ENCODE data around the gene FAM83C.
A peak's percentile ranks its signal among the peaks of the same experiment; 100 is the strongest.
"Not testable (repeated sequence)": the region's sequence is repeated elsewhere in the genome, so short reads cannot be mapped to it uniquely, and the experiment has no call there.

FAM83C gene

DNA sequence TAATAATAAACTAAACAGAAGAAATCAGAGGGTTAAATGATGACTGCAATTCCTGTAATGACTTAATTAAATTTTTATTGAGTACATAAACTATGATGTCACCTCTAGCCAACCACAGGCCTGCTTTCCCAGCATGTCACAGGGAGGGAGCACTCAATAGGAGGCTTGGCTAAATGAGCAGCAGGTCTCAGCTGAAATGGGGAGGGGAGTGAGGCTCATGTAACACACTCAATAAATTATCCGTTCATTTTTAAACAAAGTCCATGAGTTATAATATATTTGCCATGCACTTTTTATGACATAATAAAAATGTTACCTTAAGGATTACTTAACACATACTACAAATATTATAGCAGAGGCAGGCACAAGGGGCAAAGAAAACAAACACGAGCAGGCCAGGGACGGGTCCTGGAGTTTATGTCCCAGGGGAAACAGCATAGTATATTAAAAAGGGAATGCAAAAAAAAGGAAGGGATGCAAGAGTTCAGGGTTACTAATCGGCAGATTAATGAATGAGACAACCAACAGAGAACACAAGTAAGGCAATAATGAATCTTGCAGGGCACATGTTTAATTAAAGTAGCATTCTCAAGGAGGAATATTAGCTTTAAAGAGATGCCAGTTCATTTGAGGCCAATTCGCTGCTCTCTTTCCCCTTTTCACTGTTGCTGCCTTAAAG, 27.1 kb upstream of the FAM83C start:
- no peak for DNase-seq (ENCODE audit: extremely low read depth in 1 of 2, low read depth in 1 of 2)

DNA sequence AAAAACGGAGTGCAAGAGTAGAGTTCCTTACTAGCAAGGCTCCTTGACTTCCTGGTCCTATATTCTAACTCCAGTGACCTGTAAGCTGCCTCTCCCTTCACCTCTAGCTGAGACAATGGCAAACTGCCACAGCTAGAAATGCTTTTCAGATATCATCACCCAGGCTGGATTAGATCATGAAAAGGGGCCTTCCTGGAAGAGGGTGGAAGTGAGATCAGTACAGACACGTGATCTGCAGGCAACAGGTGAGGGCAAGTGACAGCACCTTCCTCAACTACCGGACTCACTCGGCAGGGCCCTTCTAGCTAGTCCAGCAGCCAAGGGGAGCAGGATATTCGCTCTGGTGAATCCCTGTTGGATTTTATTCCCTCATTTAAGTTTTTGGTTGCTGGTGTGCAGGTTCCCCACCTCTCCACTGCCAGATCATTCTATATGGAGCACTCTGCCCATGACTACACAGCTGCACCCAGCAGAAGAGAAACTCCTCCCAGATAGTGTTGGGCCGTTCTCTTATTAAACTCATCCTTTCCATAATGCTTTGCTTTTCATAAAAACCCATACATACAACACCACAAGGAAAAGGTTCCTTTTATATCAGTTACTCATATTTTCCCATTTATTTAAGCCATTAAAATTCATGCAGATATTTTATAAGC, 26.4 kb upstream of the FAM83C start:
- DNase-seq (ENCODE audit: extremely low read depth in 1 of 2, low read depth in 1 of 2): no peak

DNA sequence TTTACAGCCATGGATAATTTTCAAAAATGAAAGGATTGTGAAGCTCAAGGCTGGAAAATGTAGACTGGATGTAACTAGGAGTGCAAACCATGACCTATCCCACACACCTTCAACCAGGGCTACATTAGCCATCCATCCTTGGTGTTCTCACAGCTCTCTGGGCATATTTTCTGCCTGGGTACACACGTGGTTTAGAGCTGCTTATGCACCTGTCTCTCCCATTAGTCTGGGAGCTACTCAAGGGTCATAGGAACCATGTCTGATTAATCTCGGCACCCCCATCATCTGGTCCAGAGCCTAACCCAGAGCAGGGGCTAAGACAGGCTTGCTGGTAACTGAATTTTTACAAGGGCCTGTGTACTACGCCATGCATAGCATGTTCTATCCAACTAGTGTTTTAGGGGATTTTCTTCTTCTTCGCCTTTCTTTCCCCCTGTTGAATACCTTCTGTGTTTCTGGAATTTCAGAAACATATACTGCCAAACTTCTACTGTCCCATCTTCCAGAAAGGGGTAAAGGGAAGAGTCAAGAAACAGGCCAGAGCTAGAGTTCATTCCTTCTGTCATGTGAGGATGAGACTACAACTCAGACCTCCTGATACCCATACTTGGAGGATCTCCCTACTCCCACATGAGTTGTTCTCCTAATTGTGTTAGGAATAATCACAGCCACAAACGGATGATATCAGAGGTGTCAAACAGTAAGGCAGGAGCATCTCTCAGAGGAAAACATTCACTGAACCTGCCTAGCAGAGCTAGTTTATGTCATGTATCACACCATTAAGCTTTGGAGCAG, 25.4 kb upstream of the FAM83C start:
- no peak for DNase-seq (ENCODE audit: extremely low read depth in 1 of 2, low read depth in 1 of 2)

DNA sequence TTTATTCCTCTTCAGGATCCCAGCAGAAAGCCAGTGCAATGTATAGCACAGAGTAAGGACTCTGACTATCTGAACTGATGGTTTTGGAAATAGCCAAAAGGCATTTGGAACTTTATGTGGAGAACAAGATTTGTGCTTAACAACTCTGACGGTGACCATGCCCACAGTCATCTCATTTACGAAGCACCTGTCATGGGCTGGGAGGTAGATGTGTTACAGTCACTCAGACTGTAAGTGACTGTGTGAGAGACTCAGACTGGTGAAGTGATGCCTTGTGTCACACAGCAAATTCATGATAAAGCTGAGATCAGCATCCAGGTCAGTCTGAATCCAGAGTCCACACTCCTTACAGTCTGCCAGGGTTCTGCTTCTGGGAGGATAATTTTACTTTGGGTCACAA, 23.9 kb upstream of the FAM83C start:
- no peak for DNase-seq (ENCODE audit: extremely low read depth in 1 of 2, low read depth in 1 of 2)

DNA sequence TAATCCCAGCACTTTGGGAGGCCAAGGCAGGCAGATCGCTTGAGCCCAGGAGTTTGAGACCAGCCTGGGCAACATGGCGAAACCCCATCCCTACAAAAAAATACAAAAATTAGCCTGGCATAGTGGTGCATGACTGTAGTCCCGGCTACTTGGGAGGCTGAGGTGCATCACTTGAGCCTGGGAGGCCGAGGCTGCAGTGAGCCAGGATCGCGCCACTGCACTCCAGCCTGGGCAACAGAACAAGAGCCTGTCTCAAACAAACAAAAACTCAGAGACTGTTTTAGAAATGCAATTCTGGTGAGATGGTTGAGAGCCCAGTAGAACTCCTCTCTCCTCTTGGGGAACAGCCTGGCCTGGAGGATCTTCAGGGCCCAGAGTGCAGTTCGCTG, 23.4 kb upstream of the FAM83C start:
- not testable (repeated sequence) for DNase-seq (ENCODE audit: extremely low read depth in 1 of 2, low read depth in 1 of 2)

DNA sequence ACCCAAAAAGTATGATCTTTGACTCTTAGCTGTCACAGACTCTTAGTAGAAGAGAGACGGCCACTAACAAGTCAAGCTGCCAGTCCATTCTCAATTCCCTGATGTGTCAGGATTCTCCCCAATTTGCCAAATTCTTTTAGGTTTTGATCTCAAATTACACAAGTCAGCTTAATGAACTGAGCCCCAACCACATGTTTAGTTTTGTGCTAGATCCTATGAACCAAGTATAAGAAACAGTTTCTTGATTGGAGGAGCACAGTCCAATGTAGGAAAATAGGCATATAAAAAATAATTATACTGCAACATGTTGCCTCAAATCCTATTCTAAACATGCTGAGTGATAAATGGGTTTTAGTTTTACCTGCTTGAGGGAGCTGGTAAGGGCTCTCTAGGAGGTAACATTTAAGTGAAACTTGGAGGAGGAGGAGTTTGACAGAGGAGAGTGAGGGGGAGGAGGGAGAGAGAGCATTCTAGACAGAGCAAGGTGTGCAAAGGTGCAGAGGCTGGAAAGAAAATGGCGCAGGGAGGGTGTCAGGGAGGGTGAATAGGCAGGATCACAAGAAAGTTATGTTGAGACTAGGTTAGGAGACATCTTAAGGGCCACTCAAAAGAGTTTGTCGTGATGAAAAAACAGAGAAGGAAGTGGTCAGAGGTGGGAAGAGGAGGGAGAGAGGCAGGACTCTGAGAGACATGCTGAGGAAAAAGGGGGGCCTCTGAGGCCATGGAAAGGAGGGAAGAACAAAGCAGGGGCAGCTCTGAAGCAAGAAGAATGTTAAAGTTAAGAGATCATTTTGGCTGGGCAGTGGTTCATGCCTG, 22.8 kb upstream of the FAM83C start:
- no peak for DNase-seq (ENCODE audit: extremely low read depth in 1 of 2, low read depth in 1 of 2)

DNA sequence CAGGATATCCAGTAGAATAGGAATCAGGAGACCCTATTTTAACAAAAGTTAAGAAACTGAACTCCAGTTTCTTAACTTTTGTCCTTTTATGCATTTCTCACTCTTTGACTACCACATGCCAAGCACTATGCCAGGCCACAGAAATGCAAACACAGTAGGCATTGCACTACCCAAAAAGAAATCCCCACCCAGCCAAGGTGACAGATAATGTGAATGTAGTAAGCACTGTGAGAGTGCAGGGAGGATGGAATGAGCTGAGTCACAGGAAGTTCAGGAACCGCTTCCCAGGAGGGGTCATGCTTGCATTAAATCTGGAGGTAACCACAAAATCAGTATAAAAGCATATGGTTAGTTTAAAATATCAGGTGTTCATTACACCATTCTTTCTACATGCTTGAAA, 20.1 kb upstream of the FAM83C start:
- DNase-seq (ENCODE audit: extremely low read depth in 1 of 2, low read depth in 1 of 2): peak in 1 of 2 donors; percentile 24

DNA sequence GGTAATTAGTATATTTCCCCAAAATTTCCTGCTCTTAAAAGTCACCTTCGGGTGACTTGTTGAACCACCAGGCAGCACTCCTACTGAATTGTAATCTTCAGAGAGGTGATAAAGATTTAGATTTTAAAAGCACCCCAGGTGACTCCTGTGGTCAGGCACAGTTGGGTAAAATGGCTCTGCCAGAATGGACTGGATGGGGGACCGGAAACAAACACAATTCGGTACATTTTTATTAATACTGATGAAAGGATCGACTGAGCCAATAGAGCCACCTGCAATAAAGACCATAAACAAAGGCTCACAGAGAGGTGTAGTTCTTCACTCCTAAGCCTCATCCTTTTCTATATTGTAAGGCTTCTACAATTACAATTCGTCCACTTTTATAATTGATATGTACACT, 19.6 kb upstream of the FAM83C start:
- no peak for DNase-seq (ENCODE audit: extremely low read depth in 1 of 2, low read depth in 1 of 2)

DNA sequence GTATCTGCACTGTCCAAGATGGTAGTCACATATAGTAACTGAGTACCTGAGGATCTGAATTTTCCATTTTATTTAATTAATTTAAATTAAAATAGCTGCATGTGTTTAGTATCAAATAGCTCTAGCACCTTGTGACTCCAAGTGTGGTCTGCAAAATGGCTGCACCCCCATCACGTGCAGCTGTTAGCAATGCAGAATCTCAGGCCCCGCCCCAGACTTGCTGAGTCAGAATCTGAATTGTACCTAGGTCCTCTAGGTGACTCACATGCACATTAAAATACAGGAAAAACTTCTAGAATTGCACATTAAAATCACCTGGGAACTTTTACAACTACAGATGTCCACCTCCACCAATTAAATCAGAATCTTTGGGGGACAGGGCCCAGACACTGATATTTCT, 19.2 kb upstream of the FAM83C start:
- DNase-seq (ENCODE audit: extremely low read depth in 1 of 2, low read depth in 1 of 2): peak; percentile 45 to 89

DNA sequence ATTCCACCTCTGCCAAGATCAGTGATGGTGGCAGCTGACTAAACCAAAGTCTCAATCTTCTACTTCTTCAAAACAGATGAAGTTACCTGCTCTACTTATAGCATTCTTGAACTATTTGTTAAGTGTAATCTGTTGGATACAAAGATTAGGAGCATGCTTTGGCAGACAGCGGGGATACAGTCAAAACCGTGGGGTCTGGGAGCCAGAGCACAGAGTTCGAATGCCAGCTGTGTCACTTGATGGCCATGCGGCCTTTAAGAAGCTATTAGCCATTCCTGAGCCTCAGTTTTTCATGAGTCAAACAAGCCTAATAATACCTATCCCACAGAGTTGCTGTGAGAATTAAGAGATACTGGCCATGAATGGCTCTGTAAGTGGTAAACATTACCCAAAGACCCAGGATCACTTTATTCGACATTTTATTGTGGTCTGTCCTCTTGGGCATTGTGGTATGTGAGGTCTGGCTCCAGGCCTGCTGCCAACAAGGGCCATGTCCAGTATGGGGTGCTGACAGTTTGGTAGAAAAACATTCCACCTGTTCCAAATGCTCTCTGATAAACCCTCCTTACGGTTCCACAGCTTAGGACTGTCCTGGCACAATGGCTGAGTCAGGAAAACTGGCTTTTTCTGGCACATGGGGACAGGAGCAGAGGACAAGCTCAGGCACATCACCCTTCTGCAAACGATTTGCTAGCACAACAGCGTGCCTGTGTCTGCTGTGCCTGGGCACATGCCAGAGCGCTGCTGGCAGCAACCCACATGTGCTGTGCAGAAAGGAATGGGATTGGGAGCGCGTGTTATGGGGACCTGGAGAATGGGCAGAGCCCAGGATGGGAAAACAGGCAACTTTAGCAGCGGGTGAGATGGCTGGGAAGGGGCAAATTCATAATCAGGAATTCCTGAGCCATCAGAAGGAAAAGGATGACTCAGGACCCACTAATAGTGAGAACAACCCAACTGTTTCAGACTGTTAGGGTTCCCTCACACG, 15.7 kb upstream of the FAM83C start:
- no peak for DNase-seq (ENCODE audit: extremely low read depth in 1 of 2, low read depth in 1 of 2)

DNA sequence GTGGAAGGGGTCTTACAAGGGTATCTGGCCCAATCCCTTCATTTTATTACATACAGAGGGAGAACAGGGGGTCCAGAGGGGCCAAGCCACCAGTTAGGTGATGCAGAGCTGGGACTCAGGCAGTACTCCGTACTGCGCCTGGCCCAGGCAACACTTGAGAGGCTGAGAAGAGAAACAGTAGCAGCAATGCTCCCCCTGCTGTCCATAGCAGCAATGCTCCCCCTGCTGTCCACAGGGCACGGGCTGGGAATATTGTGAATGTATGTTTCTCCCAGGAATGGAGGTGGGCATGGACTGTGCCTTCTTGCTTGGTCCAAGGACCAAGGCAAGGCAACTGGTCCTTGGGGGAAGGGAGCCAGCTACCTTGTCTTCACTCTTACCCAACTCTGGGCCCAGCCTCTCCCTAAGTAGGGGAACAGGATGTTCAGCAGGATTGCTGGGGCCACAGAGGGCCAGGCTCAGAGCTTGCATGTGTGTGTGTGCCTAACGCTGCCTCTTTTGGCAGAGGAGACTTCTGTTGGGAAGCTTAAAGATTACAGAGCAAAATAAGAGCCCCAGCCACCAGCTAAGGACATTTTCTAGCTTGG, 14.8 kb upstream of the FAM83C start:
- DNase-seq (ENCODE audit: extremely low read depth in 1 of 2, low read depth in 1 of 2): no peak

DNA sequence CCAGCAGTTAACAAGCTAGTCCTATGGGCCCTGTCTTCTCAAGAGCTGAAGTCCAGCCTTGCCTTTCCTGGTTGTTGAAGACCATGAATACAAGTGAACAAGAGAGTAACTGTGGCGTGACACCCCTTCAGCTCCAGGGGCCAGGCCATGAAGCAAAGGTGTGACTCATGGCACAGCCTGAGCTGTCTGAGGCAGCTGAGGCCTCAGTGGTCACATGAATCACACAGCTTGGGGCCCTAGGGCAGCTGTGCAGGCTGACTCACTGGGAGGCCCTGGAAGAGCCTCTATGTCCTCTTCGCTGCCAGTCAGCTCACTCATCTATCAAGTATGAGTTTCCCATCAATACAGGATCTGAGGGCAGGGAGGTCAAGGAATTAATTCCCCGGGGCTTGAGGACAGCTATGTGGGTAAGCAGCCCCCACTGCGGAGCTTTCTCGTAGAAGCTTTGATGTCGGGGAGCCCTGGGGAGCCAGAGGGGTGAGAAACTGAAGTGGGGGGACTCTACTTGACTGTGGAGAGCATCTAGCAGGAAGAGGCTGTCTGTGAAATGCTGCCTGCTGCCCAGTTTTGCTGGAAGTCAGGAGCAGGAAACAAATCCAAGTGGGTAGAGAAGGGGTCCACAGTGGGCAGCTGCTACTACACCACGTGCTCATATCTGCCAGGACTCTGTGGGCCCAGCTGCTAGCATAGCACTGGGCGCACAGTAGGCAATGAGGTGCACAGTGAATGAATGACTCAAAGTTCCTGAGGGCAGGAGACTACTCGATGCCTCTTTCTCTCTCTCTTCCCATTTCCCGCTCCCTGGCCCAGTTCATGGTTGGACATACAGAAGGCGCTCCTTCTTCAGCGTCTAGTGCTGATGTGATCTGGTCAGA, 13.7 kb upstream of the FAM83C start:
- peak; percentile 69 to 91 for DNase-seq (ENCODE audit: extremely low read depth in 1 of 2, low read depth in 1 of 2)

DNA sequence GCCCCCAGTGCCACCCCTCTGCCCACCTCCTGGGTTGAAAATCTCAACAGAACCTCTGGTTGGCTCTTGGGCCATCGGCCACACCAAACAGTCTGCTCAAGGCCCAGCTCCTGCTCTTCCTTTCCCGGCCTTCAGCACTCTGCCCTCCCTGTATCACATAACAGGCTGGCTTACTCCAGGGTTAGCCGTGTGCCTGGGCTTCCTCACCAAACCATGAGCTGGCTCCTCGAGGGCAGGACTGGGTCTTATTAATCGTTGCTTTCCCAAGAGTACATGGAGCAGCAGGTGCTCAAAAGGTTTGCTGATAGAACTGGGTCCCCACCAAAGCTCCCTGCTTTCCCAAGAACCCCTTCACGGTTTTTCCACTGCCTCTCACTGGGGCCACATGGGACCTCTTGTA, 12.7 kb upstream of the FAM83C start:
- DNase-seq (ENCODE audit: extremely low read depth in 1 of 2, low read depth in 1 of 2): no peak

DNA sequence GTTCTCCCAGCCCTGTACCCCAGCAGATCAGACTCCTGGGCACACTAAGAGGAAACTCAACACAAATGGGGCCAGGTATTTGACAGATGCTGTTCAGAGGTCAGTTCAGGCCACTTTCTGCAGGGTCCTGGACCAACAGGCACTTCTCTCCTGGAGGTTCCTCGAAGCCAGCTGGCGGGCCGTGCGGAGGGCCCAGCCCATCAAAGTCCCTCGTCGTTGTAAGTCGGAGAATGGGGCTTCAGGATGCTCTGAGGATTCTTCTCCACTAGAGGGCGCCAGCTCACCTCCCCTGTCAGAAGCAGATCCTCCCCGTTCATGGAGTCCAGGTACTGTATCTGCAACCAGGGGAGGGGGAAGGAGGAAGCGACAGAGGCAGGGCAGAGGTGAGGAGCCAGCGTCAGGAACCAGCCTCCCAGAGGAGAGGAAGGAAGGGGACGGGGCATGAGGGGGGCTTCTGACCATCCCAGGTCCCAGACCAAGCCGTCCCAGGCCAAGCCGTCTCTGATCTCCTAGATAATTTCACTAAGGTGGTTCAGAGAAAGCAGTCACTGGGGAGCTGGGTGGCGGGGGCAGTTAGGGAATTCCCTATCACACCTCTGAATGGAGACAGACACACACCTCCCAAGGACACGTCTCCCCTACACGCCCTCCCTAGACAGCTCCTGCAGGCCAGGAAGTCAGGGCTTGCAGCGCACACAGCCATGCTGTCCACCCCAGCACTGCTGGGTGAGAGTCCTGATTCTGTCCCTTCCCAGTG, 11.7 kb upstream of the FAM83C start:
- peak; percentile 61 to 78 for DNase-seq (ENCODE audit: extremely low read depth in 1 of 2, low read depth in 1 of 2)

DNA sequence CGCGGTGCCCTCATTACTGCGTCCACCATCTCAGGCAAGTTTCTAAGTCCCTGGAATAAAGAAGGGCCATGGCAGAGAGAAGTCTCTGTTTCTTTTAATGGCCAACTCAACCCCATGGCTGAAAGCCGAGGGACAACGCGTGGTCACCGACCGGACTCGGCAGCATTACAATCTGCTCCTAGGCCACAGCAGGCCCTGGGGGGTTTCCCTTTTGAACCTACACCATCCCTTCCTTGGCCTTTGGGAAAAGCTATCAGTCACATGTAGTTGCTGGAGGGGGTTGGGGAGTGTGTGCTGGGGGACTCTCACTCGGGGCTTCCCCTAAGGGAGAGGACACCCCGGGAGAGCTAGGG, 11.1 kb upstream of the FAM83C start:
- no peak for DNase-seq (ENCODE audit: extremely low read depth in 1 of 2, low read depth in 1 of 2)

DNA sequence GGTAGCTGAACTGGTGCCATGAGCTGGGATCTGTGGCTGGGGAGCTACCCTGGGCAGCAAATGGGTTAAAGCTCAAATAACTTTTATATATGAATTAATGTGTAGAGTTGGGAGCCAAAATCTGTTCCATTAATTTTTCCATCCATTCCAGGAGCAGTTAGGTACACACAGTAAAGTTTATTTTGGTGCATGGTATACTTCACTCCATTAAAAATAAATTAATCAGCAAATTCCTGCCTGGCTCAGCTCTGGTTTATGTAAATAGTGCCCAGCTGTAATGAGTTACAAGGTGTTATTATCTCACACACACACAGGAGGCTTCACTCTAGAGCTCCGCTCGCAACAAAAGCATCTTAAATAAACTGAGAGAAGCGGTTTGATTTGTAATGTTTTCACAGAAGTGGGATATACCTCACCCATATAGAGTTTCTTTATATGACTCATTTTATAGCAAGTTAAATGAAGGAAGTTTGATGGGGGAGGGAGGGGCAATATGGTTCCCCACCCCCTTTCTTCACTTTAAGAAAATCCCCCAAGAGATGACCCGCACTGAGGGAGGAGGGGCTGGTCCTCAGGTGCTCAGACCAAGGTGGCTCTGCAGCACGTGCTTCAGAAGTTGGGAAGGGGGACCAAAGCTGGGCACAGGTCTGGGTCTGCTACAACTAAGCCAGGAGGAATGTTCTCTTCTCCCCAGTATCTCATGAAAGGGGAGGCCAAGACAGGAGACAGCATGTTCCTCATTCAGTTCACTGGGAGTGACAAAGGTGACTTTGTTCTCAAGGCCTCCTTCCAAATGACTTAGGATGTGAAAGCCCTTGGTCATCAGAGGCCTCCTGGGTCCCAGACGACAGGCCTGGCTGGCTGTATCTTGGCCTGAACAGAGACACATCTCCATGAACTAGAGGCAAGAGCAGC, 10.5 kb upstream of the FAM83C start:
- DNase-seq (ENCODE audit: extremely low read depth in 1 of 2, low read depth in 1 of 2): no peak

DNA sequence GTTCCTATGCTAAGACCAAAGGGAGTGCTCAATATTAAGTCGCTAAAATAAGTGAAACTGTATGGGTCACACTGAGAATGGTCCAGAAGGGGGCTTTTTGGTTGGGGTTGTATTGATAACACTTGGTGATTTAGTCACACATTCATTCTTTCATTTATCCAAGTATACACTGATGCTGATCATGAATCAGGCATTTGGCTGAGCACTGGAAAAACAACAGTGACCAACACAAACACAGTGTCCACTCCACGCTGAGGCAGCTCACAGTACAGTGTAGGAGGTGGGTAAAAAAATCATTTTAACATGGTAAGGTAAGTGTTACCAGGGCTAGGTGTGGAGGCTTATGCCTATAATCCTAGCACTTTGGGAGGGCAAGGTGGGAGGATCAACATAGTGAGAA, 9.2 kb upstream of the FAM83C start:
- DNase-seq (ENCODE audit: extremely low read depth in 1 of 2, low read depth in 1 of 2): no peak

All from stimulated activated CD8-positive, alpha-beta memory T cell treated with anti-CD3 and anti-CD28 coated beads, Interleukin-7, amount 100 ng/mL, for 48 hours (primary cell).